A549 (cell line): ENCODE data around the gene PIF1. TPM values are rescaled to one million over a fixed set of nuclear protein-coding genes. Genes with fewer than 3 reads are reported as not detected.
"Not testable (repeated sequence)": the region's sequence is repeated elsewhere in the genome, so short reads cannot be mapped to it uniquely, and the experiment has no call there.

Experiments
- ATAC-seq, 2 experiments: fragments of 200-7000 bp in 1 of 2; fragments of >200 bp in 1 of 2; cut with Nextera tagmentation in 1 of 2; cut with Tn5 transposase in 1 of 2; 3 replicates each; pipeline versions ENCODE4 v1.8.0 to v1.9.1; 2018 to 2020; ENCODE audit warnings: mild to moderate bottlenecking in 1 of 2, moderate library complexity in 1 of 2
- CTCF ChIA-PET: fragments of 300-600 bp; sonication (Branson Sonifier 250); formaldehyde crosslinking; extraction: SDS; loops from one replicate; lab custom pipeline; 2021; ENCODE audit warnings: antibody characterized with exemption, inconsistent platforms; lab: Yijun Ruan, JAX
- POLR2A ChIA-PET: fragments of 350-600 bp; formaldehyde crosslinking; extraction: SDS; loops from one replicate; lab custom pipeline; 2021; ENCODE audit warnings: antibody characterized with exemption, inconsistent platforms; lab: Yijun Ruan, JAX
- DNase-seq, 2 experiments: peaks; one replicate each; pipeline versions ENCODE4 v3.0.0 to v3.0.0-alpha.2; 2011 to 2016; ENCODE audit warnings: low read depth in 1 of 2, low spot score in 1 of 2
- FAIRE-seq: peaks from 2 replicates; lab custom pipeline; 2011; peaks lifted over from hg19 to GRCh38; lab: Jason Lieb, UNC
- H3K27ac ChIP-seq, 2 experiments: fragments of >200 bp; sonication (Bioruptor Twin); formaldehyde crosslinking; 3 replicates each; pipeline ENCODE4 v1.5.1; 2016 to 2017
- H3K4me1 ChIP-seq: fragments of >200 bp; sonication (Bioruptor Twin); formaldehyde crosslinking; 3 replicates; pipeline ENCODE4 v1.6.1; 2016
- H3K4me2 ChIP-seq: fragments of >200 bp; sonication (Bioruptor Twin); formaldehyde crosslinking; 3 replicates; pipeline ENCODE4 v1.6.1; 2016
- H3K4me3 ChIP-seq: fragments of >200 bp; sonication (Bioruptor Twin); formaldehyde crosslinking; 3 replicates; pipeline ENCODE4 v1.5.1; 2016
- H3K9me3 ChIP-seq: fragments of >200 bp; sonication (Bioruptor Twin); formaldehyde crosslinking; 3 replicates; pipeline ENCODE4 v1.6.1; 2016
- ATOH8 ChIP-seq: fragments of 250-450 bp; sonication (Bioruptor Pico); IDR thresholded peaks from 2 replicates; pipeline ENCODE4 v1.5.0; 2020; ENCODE audit warnings: low read depth, mild to moderate bottlenecking, moderate library complexity
- CBX2 ChIP-seq: fragments of 200-600 bp; sonication (generic); IDR thresholded peaks from 2 replicates; pipeline ENCODE4 v1.6.1; 2016; ENCODE audit warnings: low read depth, mild to moderate bottlenecking, borderline replicate concordance
- CBX8 ChIP-seq: fragments of 200-600 bp; sonication (generic); IDR thresholded peaks from 2 replicates; pipeline ENCODE4 v1.6.1; 2016
- CEBPB ChIP-seq, 2 experiments: fragments of >200 bp in 1 of 2; sonication (Bioruptor Twin) in 1 of 2; formaldehyde crosslinking in 1 of 2; IDR thresholded peaks; 2 replicates each; pipeline ENCODE4 v1.6.1; 2012 to 2016
- EHMT2 ChIP-seq: fragments of 200-600 bp; sonication (generic); IDR thresholded peaks from 2 replicates; pipeline ENCODE4 v1.6.1; 2016; ENCODE audit warnings: antibody characterized with exemption, low read depth, mild to moderate bottlenecking, moderate library complexity
- ESRRA ChIP-seq: fragments of 150-350 bp; IDR thresholded peaks from 2 replicates; pipeline ENCODE4 v1.6.1; 2014; ENCODE audit warnings: mild to moderate bottlenecking, low read length, borderline replicate concordance
- JUNB ChIP-seq: fragments of >200 bp; sonication (Bioruptor Twin); formaldehyde crosslinking; IDR thresholded peaks from 2 replicates; pipeline ENCODE4 v1.6.1; 2016
- KDM1A ChIP-seq: fragments of 200-600 bp; sonication (generic); IDR thresholded peaks from 2 replicates; pipeline ENCODE4 v1.6.1; 2016; ENCODE audit warnings: low read depth, mild to moderate bottlenecking
- MAFK ChIP-seq: fragments of 450-650 bp; IDR thresholded peaks from 2 replicates; pipeline ENCODE4 v1.6.1; 2014; ENCODE audit not compliant: partially characterized antibody
- REST ChIP-seq: fragments of 200-600 bp; sonication (generic); IDR thresholded peaks from 2 replicates; pipeline ENCODE4 v1.6.1; 2016; ENCODE audit warnings: antibody characterized with exemption, mild to moderate bottlenecking, moderate library complexity
- ZFP36 ChIP-seq: fragments of 450-650 bp; IDR thresholded peaks from 2 replicates; pipeline ENCODE4 v1.6.1; 2014; ENCODE audit warnings: borderline replicate concordance; ENCODE audit not compliant: partially characterized antibody
- WGBS: methylation state at CpG from one replicate; pipeline ENCODE4 v1.1.6; 2017; ENCODE audit errors: missing lambda C conversion rate; 5-methylcytosine and 5-hydroxymethylcytosine counted together
- polyA plus RNA-seq, 4 experiments: library from polyadenylated mRNA; depleted of rRNA in 3 of 4; stranded (reverse); fragments of >200 nt; fragmentation: RNase III in 1 of 4; extraction: RNeasy Plus Mini Kit Qiagen cat#74134 plus additional on column Dnase treatment in 1 of 4; gene quantifications; 2 replicates in 3 of 4; 3 replicates in 1 of 4; pipeline ENCODE4 v1.2.3, GENCODE V29; 2011 to 2017
- TF ChIP-seq, protein P1 (sequence below): IDR thresholded peaks from 2 replicates; pipeline ENCODE4 v1.6.1; 2012

The PIF1 gene
- polyA plus RNA-seq, 2 of the 4 experiments (the other 2 are of a cell fraction) = 8.5 to 24.9 TPM

DNA sequence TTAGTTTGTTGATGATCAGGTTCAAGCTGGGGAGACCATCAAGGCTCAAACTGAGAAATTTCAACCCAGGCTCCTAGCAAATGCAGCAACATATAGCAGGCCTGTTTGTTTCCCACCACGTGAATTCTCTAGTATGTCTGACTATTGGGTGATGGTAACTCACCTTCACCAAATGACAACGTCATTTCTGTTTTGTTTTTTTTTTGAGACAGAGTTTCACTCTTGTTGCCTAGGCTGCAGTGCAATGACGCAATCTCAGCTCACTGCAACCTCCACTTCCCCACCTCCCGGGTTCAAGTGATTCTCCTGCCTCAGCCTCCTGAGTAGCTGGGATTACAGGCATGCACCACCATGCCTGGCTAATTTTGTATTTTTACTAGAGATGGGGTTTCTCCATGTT is 10.5 kb downstream of the PIF1 start:
- FAIRE-seq, ATAC-seq, H3K4me2 ChIP-seq, H3K4me1 ChIP-seq, H3K9me3 ChIP-seq, DNase-seq: not testable (repeated sequence)
- CTCF ChIA-PET = interaction anchor here (1.0 to 25.0 kb wide), 4 partner anchors 11 to 128 kb away, joined by 3 to 962 read pairs (median 5); no protein-coding TSS in a partner anchor
- 87% methylated on average over 4 of the region's 4 CpGs for WGBS
- peak in 1 of 2 experiments; percentile 63; a peak in 2 of 4 replicates for TF ChIP-seq CEBPB (IDR thresholded peaks at IDR 0.05)
- TF ChIP-seq, all 56 proteins: peak for 1; not testable (repeated sequence) for 55
- POLR2A ChIA-PET, H3K27ac ChIP-seq, H3K4me3 ChIP-seq: not testable (repeated sequence)

- H3K4me2 ChIP-seq, ATAC-seq, POLR2A ChIA-PET, H3K4me1 ChIP-seq, FAIRE-seq, H3K27ac ChIP-seq, DNase-seq, H3K4me3 ChIP-seq, H3K9me3 ChIP-seq: not testable (repeated sequence)
- WGBS = 95% methylated on average over 8 of the region's 8 CpGs
- CTCF ChIA-PET = interaction anchor here (1.0 to 25.0 kb wide), 6 partner anchors 10 to 97 kb away, joined by 3 to 962 read pairs (median 4); no protein-coding TSS in a partner anchor
These were observed 11.2 kb downstream of the PIF1 start for GRCh38 chr15:64814283-64814682.

DNA sequence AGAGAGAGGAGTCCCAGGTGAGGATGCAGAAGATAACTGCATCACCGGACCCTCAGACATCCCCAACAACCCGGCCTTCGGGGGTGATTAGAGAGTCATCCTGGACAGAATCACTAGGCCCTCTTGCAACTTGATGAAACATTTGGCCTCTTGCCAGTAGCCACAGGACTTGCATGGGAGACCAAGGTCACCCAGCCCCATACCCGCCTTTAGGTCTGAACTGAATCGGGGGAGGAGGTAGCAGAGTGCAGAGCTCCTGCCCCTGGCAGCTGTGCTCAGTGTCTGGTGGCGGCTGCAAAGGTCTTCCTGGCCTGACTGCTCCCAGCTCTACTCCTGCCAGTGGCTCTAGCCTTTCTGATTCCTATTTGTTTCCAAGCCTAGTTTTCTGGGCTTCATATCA is 12.4 kb downstream of the PIF1 start:
- no peak overlapping the region for H3K27ac ChIP-seq
- ChIA-PET CTCF (interaction anchor here (0.5 to 25.0 kb wide), 9 partner anchors 8 to 129 kb away, joined by 3 to 962 read pairs (median 6); no protein-coding TSS in a partner anchor), POLR2A (no interaction called here)
- no peak for ATAC-seq
- no peak overlapping the region for H3K4me3 ChIP-seq
- WGBS = 83% methylated on average over 6 of the region's 6 CpGs
- DNase-seq = peak in 1 of 2 experiments; percentile 39
- no peaks in the 10 kb centered on the region for H3K9me3 ChIP-seq
- FAIRE-seq = no peak
- 0 out of 3 replicates have a peak, but pooled peaks cover 3% of the 10 kb centered on the region for H3K4me1 ChIP-seq
- TF ChIP-seq KDM1A (no peak), CBX8 (no peak), MAFK (no peak), REST (no peak), CBX2 (no peak), ZFP36 (no peak), EHMT2 (no peak), JUNB (no peak), ATOH8 (no peak), ESRRA (no peak)
- TF ChIP-seq, protein P1, sequence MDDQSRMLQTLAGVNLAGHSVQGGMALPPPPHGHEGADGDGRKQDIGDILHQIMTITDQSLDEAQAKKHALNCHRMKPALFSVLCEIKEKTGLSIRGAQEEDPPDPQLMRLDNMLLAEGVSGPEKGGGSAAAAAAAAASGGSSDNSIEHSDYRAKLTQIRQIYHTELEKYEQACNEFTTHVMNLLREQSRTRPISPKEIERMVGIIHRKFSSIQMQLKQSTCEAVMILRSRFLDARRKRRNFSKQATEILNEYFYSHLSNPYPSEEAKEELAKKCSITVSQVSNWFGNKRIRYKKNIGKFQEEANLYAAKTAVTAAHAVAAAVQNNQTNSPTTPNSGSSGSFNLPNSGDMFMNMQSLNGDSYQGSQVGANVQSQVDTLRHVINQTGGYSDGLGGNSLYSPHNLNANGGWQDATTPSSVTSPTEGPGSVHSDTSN = no peak
- TF ChIP-seq, all 56 proteins: peak for 0
- H3K4me2 ChIP-seq = no peak overlapping the region
